Left forelimb (tissue), 1 donor: Measurements from ENCODE around the gene HOXB6.

Experiments used
- DNase-seq: peaks from one replicate; pipeline ENCODE4 v3.0.0-alpha.2; 2018; ENCODE audit warnings: low spot score

HOXB6 gene

DNA sequence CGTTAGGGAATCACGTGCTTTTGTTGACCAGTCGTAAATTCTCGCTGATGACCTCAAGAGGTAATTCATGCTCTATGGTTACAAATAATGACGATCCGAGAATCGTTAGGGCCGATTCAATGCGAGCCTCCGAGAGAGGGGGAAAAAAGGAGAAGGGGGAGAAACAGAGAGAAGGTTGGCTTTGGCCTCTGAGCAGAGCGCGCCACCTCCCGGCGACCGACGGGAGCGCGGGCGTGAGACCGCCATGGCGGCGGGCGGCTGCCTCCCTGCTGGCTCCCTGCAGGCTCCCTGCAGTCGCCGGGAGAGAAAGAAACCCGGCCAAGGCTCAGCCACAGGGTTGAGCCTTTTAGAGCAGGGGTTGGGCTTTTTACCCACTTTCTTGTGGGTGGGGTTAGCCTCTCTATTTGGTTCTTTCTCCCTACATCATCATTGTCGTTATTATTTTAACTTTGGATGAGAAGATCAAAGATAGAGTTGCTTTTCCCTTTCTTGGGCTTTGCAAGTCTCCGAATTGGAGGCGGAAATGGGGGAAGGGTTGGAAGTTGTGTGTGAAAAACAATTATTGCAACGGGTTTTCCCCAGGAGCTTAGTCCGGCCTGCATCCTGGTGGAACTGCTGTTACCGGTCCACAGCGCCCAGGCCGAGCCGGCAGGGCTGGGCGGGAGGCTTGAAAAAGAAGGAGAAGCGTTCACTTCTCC, 10.8 kb downstream of the HOXB6 start:
- DNase-seq: no peak

DNA sequence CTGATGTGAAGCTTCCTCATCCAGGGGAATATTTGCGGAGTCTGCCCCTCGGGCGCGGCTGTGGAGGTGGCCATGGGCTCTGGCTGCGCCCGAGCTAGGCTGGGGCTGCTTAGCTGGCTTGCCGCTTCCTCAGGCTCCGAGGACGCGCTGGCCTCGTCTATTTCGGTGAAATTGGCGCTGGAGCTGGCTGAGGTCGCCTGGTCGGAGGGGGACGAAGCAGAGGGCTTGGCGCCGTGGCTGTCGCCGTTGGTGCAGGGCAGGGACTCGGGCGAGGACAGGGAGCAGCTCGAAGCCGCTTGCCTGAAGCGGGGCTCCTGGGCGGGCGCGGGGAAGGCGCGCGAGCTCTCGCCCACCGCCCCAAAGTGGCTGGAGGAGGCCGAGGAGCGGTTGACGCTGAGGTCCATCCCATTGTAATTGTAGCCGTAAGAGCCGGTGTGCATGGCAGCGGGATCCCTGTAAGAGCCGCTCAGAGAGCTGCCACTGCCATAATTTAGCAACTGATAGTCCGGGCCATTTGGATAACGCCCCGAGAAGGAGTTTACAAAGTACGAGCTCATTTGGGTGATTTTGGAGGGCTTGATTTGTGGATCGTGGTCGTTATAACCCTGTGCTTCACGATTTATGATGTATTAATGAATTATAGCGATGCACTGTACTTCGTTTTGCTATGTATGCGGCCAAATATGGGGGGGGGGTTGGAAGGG, 11.5 kb downstream of the HOXB6 start, which contains the start of gene HOXB5:
HOXB5 (minus strand) TSS at position 654 of the 704 bp plus-strand sequence; CDS start at position 557, 97 bp downstream.
- DNase-seq: no peak

DNA sequence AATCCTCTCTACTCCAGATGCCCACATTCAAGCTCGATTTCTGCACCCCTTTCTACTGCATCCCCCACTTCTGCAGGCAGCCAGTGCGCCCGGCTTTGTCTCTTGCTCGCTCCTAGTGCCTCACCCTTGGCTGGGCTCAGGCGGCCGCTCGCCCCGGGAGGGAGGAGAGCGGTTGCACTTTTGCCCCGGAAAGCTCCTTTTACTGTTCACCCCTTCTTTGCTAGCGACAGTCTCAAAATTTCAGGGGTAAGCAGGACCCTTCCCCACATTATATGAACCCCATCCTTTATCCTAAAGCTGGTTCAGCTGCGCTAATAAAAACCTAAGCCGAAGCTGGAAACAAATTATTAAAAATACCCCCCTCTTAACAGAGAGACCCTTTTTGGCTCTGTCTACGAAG, 12.2 kb downstream of the HOXB6 start:
- DNase-seq: no peak

DNA sequence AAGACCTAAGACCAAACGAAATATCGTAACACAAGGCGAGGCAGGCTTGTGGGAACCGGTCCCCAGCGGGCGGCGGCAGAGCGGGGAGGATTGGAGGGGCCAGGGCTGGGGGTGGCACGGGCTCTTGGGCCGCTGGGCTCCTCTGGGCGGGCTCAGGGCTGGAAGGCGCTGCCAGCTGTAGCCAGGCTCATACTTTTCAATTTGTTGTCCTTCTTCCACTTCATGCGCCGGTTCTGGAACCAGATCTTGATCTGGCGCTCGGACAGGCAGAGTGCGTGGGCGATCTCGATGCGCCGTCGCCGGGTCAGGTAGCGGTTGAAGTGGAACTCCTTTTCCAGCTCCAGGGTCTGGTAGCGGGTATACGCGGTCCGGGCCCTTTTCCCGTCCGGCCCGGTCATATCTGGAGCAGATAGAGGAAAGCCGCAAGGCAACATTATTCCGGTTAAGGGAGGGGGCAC, 12.7 kb downstream of the HOXB6 start:
- no peak for DNase-seq

DNA sequence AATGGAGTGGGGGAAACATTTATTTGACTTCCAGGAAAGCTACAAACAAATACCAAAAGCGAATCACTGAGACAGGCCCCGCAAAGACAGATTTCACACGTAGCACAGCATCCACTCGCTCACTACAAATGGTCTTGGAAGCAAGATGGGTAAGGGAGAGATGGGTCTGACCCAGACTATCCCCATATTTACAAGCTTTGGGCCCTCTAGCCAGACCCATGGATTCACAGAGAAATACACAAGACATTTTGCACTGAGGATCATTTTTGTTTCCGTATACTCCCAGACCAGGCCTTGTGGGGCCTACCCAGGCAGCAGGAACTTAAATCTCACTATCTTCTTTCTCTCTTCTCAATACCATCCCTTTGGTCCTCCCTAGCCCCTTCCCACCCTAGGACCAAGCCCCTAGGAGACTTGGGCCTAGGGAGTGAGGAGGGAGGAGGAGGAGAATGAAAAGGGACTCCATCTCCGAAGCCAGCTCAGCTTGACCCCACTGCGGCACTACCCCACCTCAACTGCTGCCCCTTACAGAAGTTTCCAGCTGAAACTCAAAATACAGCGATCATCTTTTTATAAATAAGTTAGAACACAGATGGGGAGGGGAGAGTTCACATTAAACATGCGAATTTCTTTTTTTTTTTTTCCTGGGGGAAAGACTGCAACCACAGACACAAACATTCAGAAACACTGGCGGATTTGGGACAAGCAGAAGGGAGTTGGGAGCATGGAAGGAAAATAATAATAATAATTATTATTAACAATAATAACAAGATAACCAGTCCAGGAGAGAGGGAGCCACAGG, 13.3 kb downstream of the HOXB6 start:
- no peak for DNase-seq

DNA sequence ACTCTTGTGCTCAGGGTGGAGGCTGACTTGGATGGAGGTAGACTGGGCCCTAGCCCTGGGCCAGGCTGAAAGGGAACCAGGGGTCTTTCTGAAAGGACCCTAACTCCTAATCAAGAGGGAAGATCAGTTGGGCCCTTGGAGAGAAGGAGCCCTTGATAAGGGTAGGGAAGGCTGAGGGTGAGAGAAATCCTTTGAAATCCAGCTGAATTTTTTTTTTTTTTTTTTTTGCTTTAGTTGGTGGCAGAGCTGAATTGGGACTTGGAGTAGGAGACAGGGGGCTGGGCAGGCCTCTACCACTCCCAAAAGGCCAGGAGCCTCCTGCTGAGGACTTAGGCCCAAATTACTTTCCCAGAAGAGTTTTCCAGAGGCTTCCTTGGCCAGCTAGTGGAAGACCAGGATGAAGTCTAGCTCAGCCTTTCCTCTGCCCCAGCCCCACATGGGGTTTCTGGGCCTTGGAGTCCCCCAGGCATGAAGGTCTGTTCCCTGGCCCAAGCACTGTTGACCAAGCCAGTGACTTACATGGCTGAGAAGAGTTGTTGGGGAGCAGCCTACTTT, 14.1 kb downstream of the HOXB6 start:
- DNase-seq: no peak

DNA sequence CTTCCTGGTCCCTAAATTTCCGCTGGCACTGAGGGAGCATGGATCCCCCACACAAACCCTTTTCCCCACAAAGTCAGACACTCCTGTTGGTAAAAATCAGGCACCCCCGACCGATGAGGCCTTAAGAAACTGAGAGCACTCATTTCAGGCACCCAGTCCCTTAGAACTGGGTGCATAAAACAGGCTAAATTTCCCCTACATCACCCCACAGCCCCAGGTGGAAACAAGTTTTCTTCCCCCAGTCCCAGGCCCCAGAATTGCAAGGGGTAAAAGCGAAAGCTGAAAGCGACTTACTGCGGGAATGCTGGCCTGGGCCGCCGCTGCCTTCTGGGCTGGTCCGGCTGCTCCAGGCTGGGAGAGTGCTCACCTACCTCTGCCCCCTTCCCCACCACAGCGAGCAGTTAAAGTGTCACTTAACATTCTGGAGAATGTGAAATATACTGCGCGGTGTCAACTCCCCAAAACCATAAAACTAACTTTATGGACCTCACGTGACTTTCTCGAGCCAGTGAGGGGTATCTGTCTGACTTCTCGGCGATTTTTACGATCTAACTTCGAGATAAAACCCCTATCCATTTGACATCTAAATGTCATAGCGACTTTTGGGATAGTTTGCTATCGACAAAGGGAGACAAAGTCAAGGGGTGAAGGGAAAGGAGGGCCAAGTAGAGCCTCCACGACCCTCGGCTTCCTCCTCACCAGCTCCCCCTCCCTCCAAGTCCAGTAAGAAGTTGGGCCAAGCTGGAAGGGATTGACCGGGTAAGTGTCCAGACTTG, 14.8 kb downstream of the HOXB6 start, which contains the start of gene HOXB3:
HOXB3 (minus strand) TSS at position 411 of the 776 bp plus-strand sequence. CDS start 37,767 bp downstream, outside the sequence.
- DNase-seq: no peak

DNA sequence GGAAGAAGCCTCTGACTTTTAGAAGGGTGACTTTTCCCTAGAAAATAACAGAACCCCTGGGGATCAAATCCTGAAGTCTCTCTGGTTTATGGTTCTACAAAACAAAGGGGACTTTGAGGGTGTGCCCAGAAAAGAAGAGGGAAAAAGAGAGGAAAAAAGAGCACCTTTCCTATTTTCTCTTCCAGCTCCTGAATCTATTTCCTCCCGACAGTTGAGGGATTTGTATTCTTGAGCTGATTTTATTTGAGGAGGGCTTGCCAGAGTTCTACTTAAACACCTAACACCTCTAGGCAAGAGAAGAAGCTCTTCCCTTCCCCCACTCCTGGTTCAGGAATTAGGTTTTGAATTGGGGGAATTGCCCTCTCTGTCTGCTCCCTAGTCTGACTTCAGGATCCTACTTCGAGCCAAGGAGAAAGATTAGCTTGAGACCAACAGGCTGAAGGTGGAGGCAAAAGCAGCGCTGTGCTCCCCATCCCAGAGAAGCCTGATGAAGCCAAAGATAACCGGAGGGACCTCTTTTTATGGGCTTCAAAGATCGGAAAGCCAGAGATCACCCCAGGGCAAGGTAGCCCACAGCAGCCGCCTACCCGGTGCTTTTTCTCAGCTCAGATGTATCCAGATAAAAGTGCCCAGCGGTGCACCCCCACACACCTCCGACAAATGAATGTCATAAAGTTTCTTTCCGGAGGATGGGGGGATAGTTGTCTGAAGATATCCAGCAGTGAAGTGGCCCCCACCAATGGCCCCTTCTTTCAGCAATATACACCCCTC, 15.5 kb downstream of the HOXB6 start:
- DNase-seq: no peak

DNA sequence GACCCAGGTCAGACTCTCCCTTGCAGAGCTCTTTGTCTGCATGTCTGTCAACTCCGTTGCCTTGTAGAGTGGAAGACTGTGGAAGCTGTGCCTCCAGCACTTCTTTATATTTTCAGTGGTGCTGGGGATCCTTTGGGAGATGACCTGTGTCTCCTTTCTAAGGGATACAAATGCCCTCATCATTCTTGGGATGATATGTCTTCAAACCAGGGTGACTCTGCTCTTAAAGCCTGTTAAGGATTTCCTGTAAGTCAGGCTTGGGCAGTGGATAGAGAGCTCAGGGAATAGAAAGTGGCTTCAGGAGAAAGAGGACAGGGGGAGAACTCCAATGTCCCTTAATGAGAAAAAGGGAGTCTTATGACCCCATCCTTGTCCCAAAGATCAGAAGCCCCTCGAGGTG, 16.3 kb downstream of the HOXB6 start:
- no peak for DNase-seq

DNA sequence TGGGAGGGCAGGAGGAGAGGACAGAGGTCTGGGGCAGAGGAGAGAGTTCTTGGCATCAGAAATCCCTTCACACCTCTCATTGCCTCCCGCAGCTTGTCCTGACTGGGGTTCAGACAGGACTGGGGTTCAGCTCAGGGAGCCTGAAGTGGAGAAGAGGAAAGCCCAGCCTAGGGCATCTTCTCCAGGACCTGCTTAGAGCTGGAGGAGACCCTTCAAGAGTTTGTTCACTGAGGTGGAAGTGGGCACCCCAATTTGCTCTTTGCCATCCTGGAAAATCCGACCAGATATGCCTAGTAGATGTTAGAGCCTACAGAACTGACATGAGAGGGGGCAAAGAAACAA, 16.7 kb downstream of the HOXB6 start:
- DNase-seq: no peak

DNA sequence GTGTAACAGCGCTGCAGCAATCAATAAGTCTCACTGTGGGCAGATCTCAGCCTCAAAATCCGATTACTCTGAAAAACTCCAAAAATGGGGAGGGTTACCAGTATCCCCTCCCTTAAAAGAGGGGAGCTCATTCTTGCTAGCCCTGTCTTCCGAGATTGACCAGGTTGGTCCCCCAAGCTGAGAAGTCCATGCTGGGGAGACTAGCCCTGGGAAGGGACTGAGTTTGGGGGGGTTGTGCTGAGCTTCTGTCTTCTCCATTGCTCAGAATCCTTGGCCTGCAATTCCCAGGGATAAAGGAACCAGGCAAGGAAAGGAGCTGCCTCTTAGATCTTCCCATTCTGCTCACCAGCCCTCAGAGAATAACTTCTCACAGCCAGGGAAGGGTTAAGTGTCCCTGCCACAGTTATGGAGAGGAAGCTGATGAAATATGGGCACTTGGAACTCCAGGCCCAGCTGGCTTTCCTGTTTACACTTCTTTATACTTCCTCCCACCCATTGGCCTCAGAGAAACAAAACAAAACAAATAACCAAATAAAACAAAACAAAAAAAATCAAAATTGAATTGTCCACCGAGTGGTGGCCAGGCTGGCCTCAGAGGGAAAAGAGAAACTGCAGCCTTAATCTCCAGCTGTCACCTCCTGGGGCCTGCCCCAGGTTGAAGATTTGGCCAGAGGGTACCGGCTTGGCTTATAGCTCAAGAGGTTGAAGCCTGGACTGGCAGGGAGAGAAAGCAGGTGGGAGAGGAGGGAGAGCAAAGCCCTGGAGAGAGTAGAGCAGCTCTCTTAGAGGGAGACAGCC, 17.3 kb downstream of the HOXB6 start:
- DNase-seq: no peak

DNA sequence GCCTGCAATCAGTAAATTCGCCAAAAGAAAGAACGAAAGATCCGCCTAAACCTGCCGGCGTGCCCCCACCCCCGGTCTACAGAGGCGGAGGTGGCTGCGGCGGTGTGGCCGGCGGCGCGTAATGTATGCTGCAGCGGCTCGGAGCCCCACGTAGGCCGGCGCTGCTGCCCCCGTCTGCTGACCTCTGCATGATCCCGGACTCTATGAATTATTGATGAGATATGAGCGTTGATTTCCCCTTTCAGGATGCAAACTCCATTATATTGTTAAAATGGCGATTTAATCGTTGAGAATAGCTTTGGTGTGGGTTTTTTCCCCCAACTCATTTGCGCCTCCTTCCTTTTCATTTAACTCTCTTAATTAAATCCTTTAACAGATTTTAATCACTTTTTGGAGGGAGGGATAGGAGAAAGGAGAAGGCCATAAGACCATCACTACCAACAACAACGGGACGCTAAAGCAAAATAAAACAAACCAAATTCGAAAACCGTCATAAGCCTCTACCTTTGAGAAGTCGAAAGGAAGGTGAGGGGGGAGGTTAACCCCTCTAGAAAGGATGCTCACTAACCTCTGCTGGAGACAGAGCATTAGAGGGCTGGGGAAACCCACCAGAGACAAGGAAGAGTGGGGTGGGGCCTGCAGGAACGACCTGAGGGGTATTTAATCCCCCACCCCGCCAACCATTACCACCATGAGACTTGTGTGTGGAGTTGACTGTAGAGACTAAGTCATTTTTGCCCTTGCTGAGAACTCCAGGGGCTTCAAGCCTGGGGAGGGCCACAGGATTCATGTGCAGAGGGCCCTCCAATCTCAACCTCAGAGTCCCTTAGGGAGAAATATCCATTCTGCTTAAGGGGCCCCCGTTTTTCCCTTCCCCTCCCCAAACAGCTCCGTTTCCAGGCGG, 18.2 kb downstream of the HOXB6 start:
- DNase-seq: no peak

DNA sequence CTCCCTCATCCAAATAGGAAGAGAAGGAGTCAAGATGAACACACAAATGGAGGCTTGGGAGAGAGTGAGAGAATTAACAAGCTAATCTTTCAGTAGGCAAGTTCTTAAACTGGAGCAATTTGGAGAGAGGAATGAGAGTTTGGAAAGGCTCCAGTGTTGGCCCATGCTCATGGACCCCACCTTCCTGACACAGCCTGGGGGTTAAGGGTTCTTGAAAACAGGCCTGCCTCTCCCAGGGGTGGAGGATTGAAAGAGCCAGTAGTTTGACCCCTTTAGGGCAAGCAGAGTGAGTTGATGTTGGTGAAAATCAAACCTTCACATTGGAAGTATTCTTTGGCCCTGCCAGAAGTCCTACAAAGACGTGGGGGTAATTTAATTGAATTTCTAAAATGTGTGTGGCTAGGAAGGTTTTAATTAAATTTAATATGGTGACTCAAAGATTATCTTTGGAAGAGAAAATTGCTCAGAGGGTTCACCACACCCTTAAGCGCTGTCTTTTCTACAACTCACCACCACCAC, 20.5 kb downstream of the HOXB6 start:
- DNase-seq: no peak

DNA sequence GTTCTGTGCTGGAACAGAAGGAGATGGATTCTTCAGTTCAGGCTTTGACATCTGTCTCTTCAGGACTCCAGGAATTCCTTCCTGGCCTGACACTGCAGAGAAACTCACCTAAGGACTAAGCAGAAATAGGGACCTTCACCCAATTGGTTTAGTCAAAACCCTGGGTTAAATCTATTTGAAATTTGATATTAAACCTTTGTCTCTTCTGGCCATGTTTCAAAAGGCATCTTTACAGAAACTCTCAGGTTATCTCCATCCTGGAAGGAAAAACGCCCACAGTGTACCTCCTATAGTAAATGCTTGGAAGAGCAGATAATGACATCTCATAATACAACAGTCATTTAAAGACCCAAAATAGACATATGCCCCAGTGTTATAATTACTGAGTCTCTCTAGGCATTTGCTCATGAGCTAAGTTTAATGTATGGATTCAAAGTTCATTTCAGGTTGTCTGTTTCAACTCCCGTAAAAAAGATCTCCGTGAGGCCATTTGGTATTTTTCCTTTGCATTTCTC, 21.0 kb downstream of the HOXB6 start:
- no peak for DNase-seq

DNA sequence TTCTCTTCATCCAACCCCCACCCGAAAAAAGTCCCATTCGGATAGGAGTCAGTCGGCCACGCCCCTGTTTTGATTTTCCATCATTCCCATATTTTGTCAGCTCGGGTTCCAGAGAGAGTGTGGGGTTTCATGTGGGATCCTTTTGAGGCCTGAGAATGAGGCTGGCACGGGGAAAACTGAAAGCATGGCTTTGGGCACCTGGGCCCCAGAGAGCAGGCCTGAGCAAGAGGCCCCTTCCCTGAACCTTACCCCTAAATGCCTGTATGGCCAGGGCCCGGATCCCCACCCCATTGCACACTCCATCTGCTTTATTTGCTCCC, 22.1 kb downstream of the HOXB6 start:
- no peak for DNase-seq

DNA sequence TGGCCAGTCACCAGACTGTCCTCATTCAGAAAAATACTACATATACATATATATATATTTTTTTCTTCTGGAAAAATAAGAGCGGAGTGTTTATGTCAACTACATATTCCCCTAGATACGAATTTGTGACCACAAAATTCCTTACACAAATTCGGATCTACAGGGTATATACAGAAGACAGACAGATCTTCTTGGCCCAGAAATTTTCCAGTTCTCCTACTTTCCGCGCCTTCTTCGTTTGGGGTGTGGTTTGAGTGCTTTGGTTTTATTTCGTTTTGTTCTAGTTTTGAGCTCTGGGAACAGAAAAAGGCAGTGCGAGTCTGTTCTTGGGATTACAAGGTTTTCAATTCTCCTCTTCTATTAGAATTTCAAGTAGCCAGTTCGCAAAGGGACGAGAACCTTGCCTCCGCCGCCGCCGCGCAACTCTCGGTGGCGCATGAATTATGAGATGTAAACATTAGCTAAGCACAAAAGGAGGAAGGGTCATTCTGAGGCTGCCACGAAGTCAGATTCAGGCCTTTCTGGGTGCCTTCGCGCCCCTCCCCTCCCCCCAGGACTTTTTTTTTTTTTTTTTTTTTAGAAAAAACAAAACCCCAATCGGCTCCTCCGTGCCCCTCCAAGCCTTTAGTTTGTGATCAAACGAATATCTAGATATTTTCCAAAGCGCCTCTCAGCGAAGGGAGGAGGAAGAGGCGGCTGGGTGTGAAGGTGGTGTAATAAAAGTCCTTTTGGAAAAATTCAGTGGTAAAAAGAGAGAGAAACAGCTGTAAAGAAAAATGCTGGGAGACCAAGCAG, 24.8 kb downstream of the HOXB6 start:
- DNase-seq: no peak

DNA sequence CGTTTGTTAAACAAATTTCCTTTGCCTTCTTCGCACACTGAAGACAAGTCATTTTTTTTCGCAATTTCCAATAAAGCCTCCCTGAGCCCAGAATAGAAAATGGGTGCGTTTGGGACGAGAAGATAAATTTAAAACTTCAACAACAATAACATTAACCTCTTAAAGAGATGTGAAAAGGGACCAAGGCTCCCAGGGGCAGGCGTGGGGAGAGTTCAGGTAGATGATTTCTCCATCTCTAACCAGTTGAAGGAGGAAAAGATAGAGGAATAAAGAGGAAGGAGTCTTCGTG, 25.4 kb downstream of the HOXB6 start:
- DNase-seq: no peak
